H9 (cell line): Measurements from ENCODE around the gene LAYN. TPM values are rescaled to one million over a fixed set of nuclear protein-coding genes. Genes with fewer than 3 reads are reported as not detected.

Experiments
- DNase-seq: peaks from one replicate; pipeline ENCODE4 v3.0.0-alpha.2; 2017
- H2AFZ ChIP-seq: one replicate; pipeline ENCODE4 v1.6.1; 2013; ENCODE audit warnings: mild to moderate bottlenecking, low read length, control low read depth, moderate library complexity
- H2AK5ac ChIP-seq: 2 replicates; pipeline ENCODE4 v1.6.1; 2013; ENCODE audit warnings: low read length, control low read depth, mixed read lengths; ENCODE audit not compliant: insufficient read length
- H2BK120ac ChIP-seq: one replicate; pipeline ENCODE4 v1.6.1; 2013; ENCODE audit warnings: low read depth, mild to moderate bottlenecking, low read length, control low read depth, inconsistent platforms; ENCODE audit not compliant: poor library complexity, severe bottlenecking
- H2BK12ac ChIP-seq: 2 replicates; pipeline ENCODE4 v1.6.1; 2013; ENCODE audit warnings: low read length, control low read depth, mixed read lengths, low read depth; ENCODE audit not compliant: insufficient read length
- H2BK15ac ChIP-seq: 2 replicates; pipeline ENCODE4 v1.6.1; 2013; ENCODE audit warnings: low read depth, low read length, control low read depth
- H2BK20ac ChIP-seq: one replicate; pipeline ENCODE4 v1.6.1; 2013; ENCODE audit warnings: low read depth, mild to moderate bottlenecking, low read length, control low read depth, inconsistent platforms; ENCODE audit not compliant: poor library complexity, severe bottlenecking
- H2BK5ac ChIP-seq: 2 replicates; pipeline ENCODE4 v1.6.1; 2013; ENCODE audit warnings: low read length, control low read depth, mixed read lengths; ENCODE audit not compliant: insufficient read length
- H3K14ac ChIP-seq: 2 replicates; pipeline ENCODE4 v1.6.1; 2013; ENCODE audit warnings: low read length, control low read depth; ENCODE audit not compliant: insufficient read depth
- H3K18ac ChIP-seq: 2 replicates; pipeline ENCODE4 v1.6.1; 2013; ENCODE audit warnings: low read depth, mild to moderate bottlenecking, mixed read lengths, low read length, control low read depth; ENCODE audit not compliant: insufficient read length
- H3K23ac ChIP-seq: 2 replicates; pipeline ENCODE4 v1.6.1; 2013; ENCODE audit warnings: low read length, control low read depth, mixed read lengths, low read depth; ENCODE audit not compliant: insufficient read length
- H3K23me2 ChIP-seq: 2 replicates; pipeline ENCODE4 v1.6.1; 2013; ENCODE audit warnings: low read depth, mild to moderate bottlenecking, mixed read lengths, low read length, control low read depth; ENCODE audit not compliant: insufficient read length, poor library complexity, severe bottlenecking
- H3K27ac ChIP-seq: 2 replicates; pipeline ENCODE4 v1.5.1; 2013; ENCODE audit warnings: low read length, control low read depth, mixed read lengths, low read depth; ENCODE audit not compliant: insufficient read length
- H3K27me3 ChIP-seq: 2 replicates; pipeline ENCODE4 v1.6.1; 2013; ENCODE audit warnings: low read length, control low read depth, inconsistent platforms; ENCODE audit not compliant: insufficient read depth
- H3K4ac ChIP-seq: 2 replicates; pipeline ENCODE4 v1.6.1; 2013; ENCODE audit warnings: low read depth, mild to moderate bottlenecking, control low read depth, inconsistent platforms, low read length, moderate library complexity
- H3K4me1 ChIP-seq: 2 replicates; pipeline ENCODE4 v1.6.1; 2013; ENCODE audit warnings: low read length, control low read depth, inconsistent platforms; ENCODE audit not compliant: insufficient read depth
- H3K4me2 ChIP-seq: 2 replicates; pipeline ENCODE4 v1.6.1; 2013; ENCODE audit warnings: low read length, control low read depth, mixed read lengths; ENCODE audit not compliant: insufficient read length, insufficient read depth
- H3K56ac ChIP-seq: 2 replicates; pipeline ENCODE4 v1.6.1; 2013; ENCODE audit warnings: low read depth, mild to moderate bottlenecking, mixed read lengths, low read length, control low read depth; ENCODE audit not compliant: insufficient read length
- H3K79me1 ChIP-seq: 2 replicates; pipeline ENCODE4 v1.6.1; 2013; ENCODE audit warnings: low read depth, mild to moderate bottlenecking, moderate library complexity, low read length, control low read depth, inconsistent platforms; ENCODE audit not compliant: insufficient read depth, poor library complexity, severe bottlenecking
- H3K79me2 ChIP-seq: 2 replicates; pipeline ENCODE4 v1.6.1; 2013; ENCODE audit warnings: low read length, control low read depth, inconsistent platforms; ENCODE audit not compliant: insufficient read depth
- H3K9ac ChIP-seq: 2 replicates; pipeline ENCODE4 v1.6.1; 2013; ENCODE audit warnings: low read length, control low read depth, mixed read lengths; ENCODE audit not compliant: insufficient read length; ENCODE audit errors: extremely low read depth
- H3K9me3 ChIP-seq: one replicate; pipeline ENCODE4 v1.6.1; 2013; ENCODE audit warnings: low read depth, low read length, inconsistent platforms; ENCODE audit not compliant: control insufficient read depth
- H3T11ph ChIP-seq: one replicate; pipeline ENCODE4 v1.6.1; 2013; ENCODE audit warnings: mild to moderate bottlenecking, low read length, control low read depth, inconsistent platforms
- H4K20me1 ChIP-seq: one replicate; pipeline ENCODE4 v1.6.1; 2013; ENCODE audit not compliant: control insufficient read depth, insufficient read length, insufficient read depth
- H4K5ac ChIP-seq: 2 replicates; pipeline ENCODE4 v1.6.1; 2013; ENCODE audit warnings: low read depth, mild to moderate bottlenecking, mixed read lengths, low read length, control low read depth; ENCODE audit not compliant: insufficient read length
- H4K8ac ChIP-seq: replicated peaks from 2 replicates; pipeline ENCODE4 v1.6.1; 2013; ENCODE audit warnings: low read length, control low read depth, mixed read lengths, low read depth; ENCODE audit not compliant: insufficient read length
- H4K91ac ChIP-seq: 2 replicates; pipeline ENCODE4 v1.6.1; 2013; ENCODE audit warnings: low read depth, mild to moderate bottlenecking, moderate library complexity, mixed read lengths, low read length, control low read depth; ENCODE audit not compliant: insufficient read length
- H3K27ac Mint-ChIP-seq, 3 experiments: 2 replicates in 2 of 3; 3 replicates in 1 of 3; pipeline ENCODE4 v1.8.0; 2020 to 2021; ENCODE audit warnings: mixed read lengths in 3 of 3, mild to moderate bottlenecking in 1 of 3, moderate library complexity in 1 of 3
- H3K27me3 Mint-ChIP-seq: 2 replicates; pipeline ENCODE4 v1.8.0; 2021; ENCODE audit warnings: low read depth, mild to moderate bottlenecking, moderate library complexity, mixed read lengths
- H3K36me3 Mint-ChIP-seq, 3 experiments: 2 replicates in 2 of 3; 3 replicates in 1 of 3; pipeline ENCODE4 v1.8.0; 2020 to 2021; ENCODE audit warnings: low read depth in 3 of 3, mixed read lengths in 3 of 3; ENCODE audit not compliant: insufficient read depth in 1 of 3
- H3K4me1 Mint-ChIP-seq, 2 experiments: 2 replicates each; pipeline ENCODE4 v1.8.0; 2020; ENCODE audit warnings: mixed read lengths in 2 of 2
- H3K4me3 Mint-ChIP-seq, 2 experiments: 2 replicates in 1 of 2; 3 replicates in 1 of 2; pipeline ENCODE4 v1.8.0; 2020 to 2021; ENCODE audit warnings: mild to moderate bottlenecking in 2 of 2, mixed read lengths in 2 of 2, moderate library complexity in 1 of 2
- H3K9me3 Mint-ChIP-seq, 2 experiments: 2 replicates in 1 of 2; 3 replicates in 1 of 2; pipeline ENCODE4 v1.8.0; 2020; ENCODE audit warnings: mild to moderate bottlenecking in 2 of 2, mixed read lengths in 2 of 2, moderate library complexity in 1 of 2
- WGBS: extraction: QIAGEN DNeasy Blood & Tissue Kit; methylation state at CpG from one replicate; pipeline ENCODE4 v1.1.7; 2013; ENCODE audit warnings: missing lambda C conversion rate, low lambda C conversion rate, mixed read lengths; ENCODE audit not compliant: insufficient read length; ENCODE audit errors: extremely low coverage; 5-methylcytosine and 5-hydroxymethylcytosine counted together
- total RNA-seq: library from RNA; stranded (reverse); gene quantifications from 2 replicates; pipeline ENCODE4 v1.2.1, GENCODE V29; 2021
- TF ChIP-seq, protein P1 (sequence below): fragments of 200-600 bp; sonication (generic); conservative IDR thresholded peaks from 3 replicates; pipeline ENCODE4 v1.8.0; 2021; ENCODE audit warnings: antibody characterized with exemption, mild to moderate bottlenecking

LAYN gene
- total RNA-seq, 1 experiment from 2014 or later = 3.1 TPM

DNA sequence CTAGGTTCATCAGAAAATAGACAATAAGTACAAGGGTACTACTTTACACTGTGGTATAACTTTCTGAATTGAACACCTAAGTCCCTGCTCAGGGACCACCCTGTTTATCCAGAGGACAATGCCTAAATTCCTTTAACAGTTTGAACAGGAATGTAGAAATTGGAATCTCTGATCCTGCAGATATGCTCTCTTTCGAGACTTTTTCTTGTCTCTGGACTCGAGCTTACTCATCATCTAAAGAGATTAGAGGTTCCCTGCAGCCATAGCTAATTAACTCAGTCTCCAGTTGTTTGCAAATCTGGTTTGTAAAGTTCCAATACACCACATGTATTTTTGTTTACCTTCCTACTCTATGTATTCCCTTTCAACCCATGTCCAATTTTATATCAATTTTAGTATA is 24.9 kb upstream of the LAYN start:
- Histone ChIP-seq H3K14ac (no peak overlapping the region), H2BK20ac (no peak overlapping the region), H2AFZ (no peak overlapping the region), H3T11ph (no peak overlapping the region), H4K91ac (no peak overlapping the region), H4K8ac (no peak overlapping the region), H3K18ac (no peak overlapping the region), H2AK5ac (no peak overlapping the region), H2BK120ac (no peak overlapping the region), H3K79me1 (no peaks in the 10 kb centered on the region), H3K56ac (no peak overlapping the region), H3K4me1 (peaks cover 3% of the 10 kb centered on the region; the same call in 1 of the 2 replicates), H3K9ac (no peak overlapping the region), H3K4me2 (no peak overlapping the region), H3K23me2 (peaks cover 15% of the 10 kb centered on the region), H3K27me3 (peaks cover 13% of the 10 kb centered on the region; the same call in 1 of the 2 replicates), H3K4ac (no peak overlapping the region), H2BK5ac (no peak overlapping the region), H3K9me3 (no peaks in the 10 kb centered on the region), H3K27ac (no peak overlapping the region), H4K5ac (no peak overlapping the region), H4K20me1 (no peaks in the 10 kb centered on the region), H3K23ac (no peak overlapping the region), H2BK12ac (no peak overlapping the region), H2BK15ac (no peak overlapping the region), H3K79me2 (no peaks in the 10 kb centered on the region)
- TF ChIP-seq, protein P1, sequence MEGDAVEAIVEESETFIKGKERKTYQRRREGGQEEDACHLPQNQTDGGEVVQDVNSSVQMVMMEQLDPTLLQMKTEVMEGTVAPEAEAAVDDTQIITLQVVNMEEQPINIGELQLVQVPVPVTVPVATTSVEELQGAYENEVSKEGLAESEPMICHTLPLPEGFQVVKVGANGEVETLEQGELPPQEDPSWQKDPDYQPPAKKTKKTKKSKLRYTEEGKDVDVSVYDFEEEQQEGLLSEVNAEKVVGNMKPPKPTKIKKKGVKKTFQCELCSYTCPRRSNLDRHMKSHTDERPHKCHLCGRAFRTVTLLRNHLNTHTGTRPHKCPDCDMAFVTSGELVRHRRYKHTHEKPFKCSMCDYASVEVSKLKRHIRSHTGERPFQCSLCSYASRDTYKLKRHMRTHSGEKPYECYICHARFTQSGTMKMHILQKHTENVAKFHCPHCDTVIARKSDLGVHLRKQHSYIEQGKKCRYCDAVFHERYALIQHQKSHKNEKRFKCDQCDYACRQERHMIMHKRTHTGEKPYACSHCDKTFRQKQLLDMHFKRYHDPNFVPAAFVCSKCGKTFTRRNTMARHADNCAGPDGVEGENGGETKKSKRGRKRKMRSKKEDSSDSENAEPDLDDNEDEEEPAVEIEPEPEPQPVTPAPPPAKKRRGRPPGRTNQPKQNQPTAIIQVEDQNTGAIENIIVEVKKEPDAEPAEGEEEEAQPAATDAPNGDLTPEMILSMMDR = no peak
- DNase-seq = no peak
- Mint-ChIP-seq H3K36me3 (no peaks in the 10 kb centered on the region), H3K27me3 (peaks cover 44% of the 10 kb centered on the region), H3K9me3 (no peaks in the 10 kb centered on the region; a peak in 1 of 5 replicates), H3K4me3 (no peak overlapping the region), H3K4me1 (peaks cover 7 to 14% of the 10 kb centered on the region in 2 experiments), H3K27ac (no peak overlapping the region)
- no CpG with 5 or more reads among the region's 2 CpGs for WGBS
